Measurements from ENCODE around the gene OR5B12.
"Not testable (repeated sequence)": the region's sequence is repeated elsewhere in the genome, so short reads cannot be mapped to it uniquely, and the experiment has no call there.

Gene OR5B12

GRCh38 chr11:58442136-58442535 is at the start of gene OR5B12:
OR5B12 (minus strand) TSS chr11:58442236; CDS start chr11:58440151, 2,085 bp downstream.
- DNase-seq (ENCODE audit: low read depth) = no peak

- DNase-seq (ENCODE audit: low read depth) = no peak
These were observed 48.8 kb upstream of the OR5B12 start for GRCh38 chr11:58490827-58491226.

DNA sequence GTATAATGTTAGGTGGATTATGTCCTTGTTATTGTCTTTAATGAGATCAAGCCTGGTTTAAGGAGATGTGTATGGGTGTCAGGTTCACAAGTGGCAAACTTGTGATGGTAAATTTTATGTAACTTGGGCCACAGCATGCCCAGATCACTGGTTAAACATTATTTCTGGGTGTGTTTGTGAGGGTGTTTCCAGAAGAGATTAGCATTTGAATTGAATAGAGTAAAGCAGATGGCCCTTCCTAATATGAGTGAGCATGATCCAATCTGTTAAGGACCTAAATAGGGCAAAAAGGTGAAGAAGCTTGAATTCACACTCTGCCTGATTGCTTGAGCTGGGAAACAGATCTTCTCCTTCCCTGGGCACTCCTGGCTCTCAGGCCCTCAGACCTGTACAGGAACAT is 45.1 kb upstream of the OR5B12 start:
- no peak for DNase-seq (ENCODE audit: low read depth)

- DNase-seq (ENCODE audit: low read depth) = no peak
These were observed 43.9 kb upstream of the OR5B12 start for GRCh38 chr11:58485961-58486360.

DNA sequence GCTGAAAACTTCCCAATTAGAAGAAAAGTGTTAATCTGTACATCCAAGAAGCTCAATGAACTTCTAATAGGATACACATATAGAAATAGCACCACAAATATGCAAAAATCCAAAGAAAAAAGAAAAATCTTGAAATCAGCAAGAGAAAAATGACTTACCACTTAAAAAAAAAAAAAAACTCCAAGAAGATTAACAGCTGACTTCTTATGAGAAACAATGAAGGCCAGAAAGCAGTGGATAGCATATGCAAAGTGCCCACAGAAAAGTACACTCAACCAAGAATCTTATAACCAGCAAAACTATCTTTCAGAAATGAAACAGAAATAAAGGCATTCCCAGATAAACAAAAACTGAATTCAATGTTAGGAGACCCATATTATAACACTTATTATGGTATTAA is 29.9 kb upstream of the OR5B12 start:
- no peak for DNase-seq (ENCODE audit: low read depth)

DNA sequence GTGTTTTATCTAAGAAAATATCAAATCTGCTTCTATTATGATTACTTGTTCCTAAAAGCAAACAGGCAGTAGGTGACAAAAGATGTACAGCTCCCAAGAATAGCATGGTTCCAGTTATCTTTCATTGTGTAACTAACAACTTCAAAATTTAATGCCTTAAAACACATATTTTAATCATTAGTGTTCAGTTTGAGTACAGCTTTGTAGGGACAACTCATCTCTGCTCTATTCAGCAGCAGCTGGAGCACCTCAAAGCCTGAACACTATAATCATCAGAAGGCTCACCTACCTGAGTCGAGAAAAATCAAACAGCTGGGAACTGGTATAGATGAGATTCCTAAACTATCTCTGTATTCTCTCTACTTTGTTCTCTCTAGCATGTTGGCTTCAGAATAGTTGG is 24.3 kb upstream of the OR5B12 start:
- peak; percentile 7 for DNase-seq (ENCODE audit: low read depth)

- no peak for DNase-seq (ENCODE audit: low read depth)
These were observed 23.7 kb upstream of the OR5B12 start for GRCh38 chr11:58465690-58466089.

DNA sequence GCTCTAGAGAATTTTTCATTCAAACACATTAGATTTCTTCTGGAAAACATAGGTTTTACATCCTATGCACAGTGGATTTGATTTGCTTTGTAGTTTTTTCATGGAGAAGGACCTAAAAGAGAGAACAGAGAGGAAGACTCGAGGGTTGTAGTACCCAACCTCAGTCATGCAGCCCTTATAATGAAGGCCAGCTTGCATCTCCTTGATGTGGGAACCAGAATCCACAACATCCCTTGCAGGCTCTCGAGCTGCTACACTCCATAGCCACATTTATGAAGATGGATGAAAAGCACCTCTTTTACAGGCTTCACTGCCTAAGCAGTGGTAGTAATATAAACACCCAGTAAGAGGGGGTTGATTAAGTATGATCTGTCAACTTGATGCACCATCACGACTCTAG is 9.5 kb upstream of the OR5B12 start:
- DNase-seq (ENCODE audit: low read depth) = no peak

GRCh38 chr11:58446294-58446693 is 4.3 kb upstream of the OR5B12 start:
- DNase-seq (ENCODE audit: low read depth) = no peak

DNA sequence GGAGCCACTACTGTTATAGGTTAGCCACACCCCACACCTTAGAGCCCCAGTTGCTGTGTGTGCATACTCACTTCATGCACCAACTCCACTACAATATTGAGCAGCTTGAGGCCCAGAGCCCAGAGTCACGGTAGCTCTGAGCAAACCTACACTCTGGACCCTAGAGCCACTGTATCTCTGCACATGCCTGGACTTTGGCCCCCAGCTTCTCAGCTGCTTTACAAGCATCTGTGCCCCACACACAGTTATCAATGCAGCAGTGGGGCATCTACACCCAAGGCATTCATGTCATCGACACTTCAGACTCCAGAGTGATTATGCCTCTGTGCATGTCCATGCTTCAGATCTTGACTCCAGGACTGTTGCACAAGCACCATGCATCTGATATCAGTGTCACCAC is 2.3 kb upstream of the OR5B12 start:
- no peak for DNase-seq (ENCODE audit: low read depth)

- no peak for DNase-seq (ENCODE audit: low read depth)
These were observed 3.5 kb downstream of the OR5B12 start for GRCh38 chr11:58438486-58438885.

GRCh38 chr11:58434217-58434616 is 7.8 kb downstream of the OR5B12 start:
- no peak for DNase-seq (ENCODE audit: low read depth)

- DNase-seq (ENCODE audit: low read depth) = no peak
These were observed 8.3 kb downstream of the OR5B12 start for GRCh38 chr11:58433638-58434203.

DNA sequence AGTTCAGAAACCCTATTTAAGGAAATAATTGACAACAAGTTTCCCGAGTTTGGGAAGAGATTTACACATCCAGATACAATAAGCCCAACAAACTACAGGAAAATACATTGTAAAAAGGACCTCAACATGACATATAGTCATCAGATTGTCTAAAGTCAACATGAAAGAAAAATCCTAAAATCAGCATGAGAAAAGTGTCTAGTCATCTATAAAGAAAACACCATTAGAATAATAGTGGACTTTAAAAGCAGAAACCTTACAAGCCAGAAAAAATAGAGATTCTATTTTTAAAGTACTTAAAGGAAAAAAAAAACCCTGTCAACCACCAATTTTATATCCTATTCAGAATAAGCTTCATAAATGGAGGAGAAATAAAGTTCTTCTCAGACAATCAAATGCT is 12.8 kb downstream of the OR5B12 start:
- DNase-seq (ENCODE audit: low read depth) = no peak

GRCh38 chr11:58428021-58428420 is 14.0 kb downstream of the OR5B12 start, which contains the start of gene OR5B2:
OR5B2 (minus strand) TSS chr11:58428121; CDS start chr11:58423261, 4,860 bp downstream.
- DNase-seq (ENCODE audit: low read depth) = no peak

DNA sequence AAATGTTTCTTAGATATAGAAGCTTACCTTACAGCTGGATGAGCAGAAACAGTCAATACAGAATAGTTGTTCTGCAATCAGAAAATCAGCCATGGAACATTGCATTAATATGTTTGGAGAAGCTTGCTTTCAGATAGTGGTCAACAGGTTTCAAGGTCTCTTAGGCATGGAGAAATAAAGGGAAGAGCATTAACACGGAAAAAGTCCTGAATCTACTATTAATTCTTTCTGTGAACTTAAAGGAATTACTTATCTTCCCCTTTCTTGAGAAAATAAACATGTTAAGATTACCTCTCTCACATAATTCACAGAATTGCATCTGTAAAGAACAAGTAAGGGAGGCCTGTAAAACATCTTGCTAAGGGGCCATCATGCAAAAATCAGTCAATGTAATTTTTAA is 35.3 kb downstream of the OR5B12 start, which contains the start of gene OR5B3:
TSS of gene OR5B3 (minus strand) at position 101 of the 400 bp plus-strand sequence. CDS start 3,465 bp downstream, outside the sequence.
- DNase-seq (ENCODE audit: low read depth) = no peak

- DNase-seq (ENCODE audit: low read depth) = not testable (repeated sequence)
These were observed 42.4 kb downstream of the OR5B12 start for GRCh38 chr11:58399622-58400021.

GRCh38 chr11:58395581-58395980 is 46.5 kb downstream of the OR5B12 start:
- DNase-seq (ENCODE audit: low read depth) = peak; percentile 80

DNA sequence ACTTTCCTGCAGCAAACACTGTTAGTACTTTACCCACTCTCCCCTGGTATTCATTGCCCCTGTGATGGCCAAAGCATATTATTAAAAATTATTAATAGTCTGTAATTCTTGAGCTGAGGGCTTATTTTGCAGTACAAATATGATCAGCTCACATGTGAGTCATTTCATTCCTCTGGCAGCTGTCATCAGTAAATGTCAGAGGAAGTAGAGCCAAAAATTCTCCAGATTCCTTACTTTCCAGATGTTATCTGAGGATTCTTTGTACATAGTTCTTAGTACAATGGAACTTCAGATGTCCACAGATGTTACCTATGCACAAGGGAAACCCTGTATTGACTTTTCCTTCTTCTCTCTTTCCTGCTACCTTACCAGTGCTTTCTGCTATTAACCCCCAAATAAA is 47.8 kb downstream of the OR5B12 start:
- DNase-seq (ENCODE audit: low read depth) = peak; percentile 91

GRCh38 chr11:58392746-58393145 is 49.3 kb downstream of the OR5B12 start:
- no peak for DNase-seq (ENCODE audit: low read depth)

DNA sequence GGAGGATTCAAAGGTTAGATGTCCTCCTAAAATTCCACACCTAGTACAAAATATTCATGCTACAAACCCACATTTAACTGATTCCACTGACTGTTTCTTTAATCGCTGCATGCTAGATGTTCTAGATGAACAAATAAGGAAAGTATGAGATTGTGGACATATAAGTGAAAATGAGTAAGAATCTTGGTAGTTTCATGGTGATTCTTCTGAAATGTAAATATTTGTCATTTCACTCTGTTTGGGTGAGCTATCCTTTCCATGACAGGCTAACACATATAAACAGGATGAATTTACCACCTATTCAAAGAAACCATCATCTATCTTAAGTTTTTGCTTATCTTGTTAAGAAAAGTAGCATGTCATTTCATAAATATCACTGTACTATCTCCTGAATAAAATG is 50.2 kb downstream of the OR5B12 start:
- peak; percentile 63 for DNase-seq (ENCODE audit: low read depth)

GRCh38 chr11:58390551-58391063 is 51.4 kb downstream of the OR5B12 start:
- no peak for DNase-seq (ENCODE audit: low read depth)
